HG03045 (cell line): ENCODE data around the gene SNTB2.
"Not testable (repeated sequence)": the region's sequence is repeated elsewhere in the genome, so short reads cannot be mapped to it uniquely, and the experiment has no call there.

Experiments
- ATAC-seq: cut with Tn5 transposase; IDR thresholded peaks from one replicate; pipeline ENCODE4 v1.9.1; 2021; ENCODE audit warnings: mild to moderate bottlenecking, moderate library complexity; ENCODE audit not compliant: unreplicated experiment

Gene SNTB2

GRCh38 chr16:69186642-69187445 is at the start of gene SNTB2:
Gene SNTB2, plus strand, starts transcription at chr16:69187164. Its CDS starts 3 bp downstream, at chr16:69187167.
- peak; percentile 76 for ATAC-seq

GRCh38 chr16:69138608-69139007 is 48.4 kb upstream of the SNTB2 start:
- no peak for ATAC-seq

- not testable (repeated sequence) for ATAC-seq
These were observed 47.5 kb upstream of the SNTB2 start for GRCh38 chr16:69139464-69139863.

- ATAC-seq, result no peak
These were observed 46.0 kb upstream of the SNTB2 start for GRCh38 chr16:69141014-69141413.

GRCh38 chr16:69141936-69142335 is 45.0 kb upstream of the SNTB2 start:
- no peak for ATAC-seq

- ATAC-seq, result no peak
These were observed 43.8 kb upstream of the SNTB2 start for GRCh38 chr16:69143116-69143515.

- no peak for ATAC-seq
These were observed 41.3 kb upstream of the SNTB2 start for GRCh38 chr16:69145658-69146057.

- ATAC-seq, result not testable (repeated sequence)
These were observed 37.3 kb upstream of the SNTB2 start for GRCh38 chr16:69149621-69150020.

- ATAC-seq, result no peak
These were observed 36.7 kb upstream of the SNTB2 start for GRCh38 chr16:69150146-69150865.

GRCh38 chr16:69157196-69157595 is 29.8 kb upstream of the SNTB2 start:
- ATAC-seq, result no peak

GRCh38 chr16:69160192-69160591 is 26.8 kb upstream of the SNTB2 start:
- ATAC-seq, result no peak

GRCh38 chr16:69165584-69165983 is 21.4 kb upstream of the SNTB2 start:
- ATAC-seq, result no peak

GRCh38 chr16:69166221-69166833 is 20.6 kb upstream of the SNTB2 start:
- no peak for ATAC-seq

- no peak for ATAC-seq
These were observed 19.7 kb upstream of the SNTB2 start for GRCh38 chr16:69166946-69167930.

GRCh38 chr16:69169051-69169450 is 17.9 kb upstream of the SNTB2 start:
- no peak for ATAC-seq

GRCh38 chr16:69169607-69170352 is 17.2 kb upstream of the SNTB2 start:
- no peak for ATAC-seq

GRCh38 chr16:69171325-69172084 is 15.5 kb upstream of the SNTB2 start:
- no peak for ATAC-seq

- ATAC-seq, result no peak
These were observed 10.7 kb upstream of the SNTB2 start for GRCh38 chr16:69176033-69176800.
